Activated naive CD4-positive, alpha-beta T cell treated with anti-CD3 and anti-CD28 coated beads, Interleukin-2, amount 50 U/mL, for 16 hours (primary cell): ENCODE measurements around the gene GPR137B.
"Not testable (repeated sequence)": the region's sequence is repeated elsewhere in the genome, so short reads cannot be mapped to it uniquely, and the experiment has no call there.

Source experiments
- DNase-seq: peaks from one replicate; pipeline ENCODE4 v3.0.0-alpha.2; 2020

The GPR137B gene

GRCh38 chr1:236161755-236162154 is 19.4 kb downstream of the GPR137B start:
- not testable (repeated sequence) for DNase-seq

- DNase-seq = no peak
Observed at GRCh38 chr1:236163463-236164153, 21.3 kb downstream of the GPR137B start.

- no peak for DNase-seq
Observed at GRCh38 chr1:236164273-236164672, 21.9 kb downstream of the GPR137B start.

- no peak for DNase-seq
Observed at GRCh38 chr1:236165238-236165981, 23.1 kb downstream of the GPR137B start.

- DNase-seq = no peak
Observed at GRCh38 chr1:236166041-236166440, 23.7 kb downstream of the GPR137B start.

- no peak for DNase-seq
Observed at GRCh38 chr1:236167154-236167553, 24.8 kb downstream of the GPR137B start.

GRCh38 chr1:236167578-236167977 is 25.2 kb downstream of the GPR137B start:
- DNase-seq = no peak

GRCh38 chr1:236168716-236169429 is 26.5 kb downstream of the GPR137B start:
- no peak for DNase-seq

- DNase-seq = no peak
Observed at GRCh38 chr1:236172041-236172579, 29.8 kb downstream of the GPR137B start.

- DNase-seq = no peak
Observed at GRCh38 chr1:236173174-236173767, 30.9 kb downstream of the GPR137B start.

GRCh38 chr1:236175642-236176336 is 33.5 kb downstream of the GPR137B start:
- no peak for DNase-seq

- no peak for DNase-seq
Observed at GRCh38 chr1:236176337-236177336, 34.3 kb downstream of the GPR137B start.

- no peak for DNase-seq
Observed at GRCh38 chr1:236179634-236180033, 37.3 kb downstream of the GPR137B start.

- no peak for DNase-seq
Observed at GRCh38 chr1:236181059-236181458, 38.7 kb downstream of the GPR137B start.

GRCh38 chr1:236185687-236186086 is 43.3 kb downstream of the GPR137B start:
- no peak for DNase-seq

GRCh38 chr1:236186471-236186870 is 44.1 kb downstream of the GPR137B start:
- not testable (repeated sequence) for DNase-seq

GRCh38 chr1:236188084-236188483 is 45.7 kb downstream of the GPR137B start:
- not testable (repeated sequence) for DNase-seq

- DNase-seq = no peak
Observed at GRCh38 chr1:236193184-236193583, 50.8 kb downstream of the GPR137B start.

- no peak for DNase-seq
Observed at GRCh38 chr1:236200925-236201324, 58.6 kb downstream of the GPR137B start.

GRCh38 chr1:236201786-236202185 is 59.4 kb downstream of the GPR137B start:
- DNase-seq = no peak

GRCh38 chr1:236204039-236204438 is 61.7 kb downstream of the GPR137B start:
- DNase-seq = no peak
